GM19467 (cell line): ENCODE measurements around the gene B3GAT1.

ENCODE experiments used
- ATAC-seq: cut with Tn5 transposase; IDR thresholded peaks from one replicate; pipeline ENCODE4 v1.9.1; 2021; ENCODE audit warnings: mild to moderate bottlenecking, moderate library complexity; ENCODE audit not compliant: unreplicated experiment

The B3GAT1 gene

DNA sequence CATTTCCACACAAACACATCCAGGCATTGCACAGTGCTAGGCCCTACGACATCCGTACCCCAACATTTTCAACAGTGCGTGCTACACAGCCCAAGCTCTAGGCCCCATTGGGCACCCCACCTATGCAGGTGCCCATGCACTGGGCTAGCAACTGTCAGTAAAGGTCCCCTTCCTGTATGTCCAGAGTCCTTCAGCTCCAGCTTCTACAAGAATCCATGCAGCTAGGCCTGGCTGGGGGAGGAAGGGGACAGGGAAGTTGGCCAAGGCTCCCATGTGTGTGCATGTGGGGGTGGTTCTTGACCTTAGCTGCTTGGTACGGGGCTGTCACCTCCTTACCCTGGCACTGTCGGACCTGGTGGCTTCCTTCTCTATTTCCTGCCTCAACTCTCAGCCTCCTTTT, 1.3 kb downstream of the B3GAT1 start:
- ATAC-seq: no peak

DNA sequence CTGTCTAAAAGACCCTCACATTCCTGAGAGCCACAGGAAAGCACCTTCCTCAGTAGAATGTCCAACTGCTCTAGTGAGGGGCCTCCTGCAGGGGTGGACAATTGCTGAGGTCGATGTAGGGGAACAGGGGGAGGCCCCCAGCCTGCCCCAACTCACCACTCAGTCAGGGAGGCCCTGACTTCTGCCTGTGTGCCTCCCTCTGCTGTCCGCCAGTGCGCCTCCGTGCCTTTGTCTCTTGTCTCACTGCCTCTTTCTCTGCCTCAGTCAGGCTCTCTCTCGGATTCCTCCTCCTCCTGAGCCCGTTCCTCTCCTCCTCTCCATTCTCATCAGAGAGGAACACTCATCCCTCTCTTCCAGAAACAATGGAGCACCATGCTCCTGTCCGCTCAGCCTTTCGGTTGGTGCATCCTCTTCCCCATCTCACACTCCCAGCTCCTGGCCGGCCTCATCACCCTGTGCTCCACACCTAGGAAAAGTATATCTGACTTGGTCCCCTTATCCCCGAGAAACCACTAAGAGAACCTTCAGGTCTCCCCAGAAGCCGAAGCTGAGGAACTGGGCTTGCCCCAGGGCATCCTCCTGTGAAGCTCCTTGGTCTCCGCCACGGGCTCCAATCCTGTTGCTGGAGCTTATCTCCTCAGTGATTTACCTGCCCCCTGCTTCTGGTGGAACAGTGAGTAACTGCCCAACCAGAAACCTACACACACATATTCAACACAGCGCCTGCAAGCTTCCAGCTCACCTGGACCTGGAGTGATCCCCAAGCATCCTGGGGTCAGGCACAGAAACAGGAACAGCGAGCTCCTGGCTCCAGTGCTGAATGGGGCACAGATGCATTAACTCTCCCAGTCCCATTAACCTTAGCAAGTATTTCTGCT, 2.3 kb downstream of the B3GAT1 start:
- ATAC-seq: no peak

DNA sequence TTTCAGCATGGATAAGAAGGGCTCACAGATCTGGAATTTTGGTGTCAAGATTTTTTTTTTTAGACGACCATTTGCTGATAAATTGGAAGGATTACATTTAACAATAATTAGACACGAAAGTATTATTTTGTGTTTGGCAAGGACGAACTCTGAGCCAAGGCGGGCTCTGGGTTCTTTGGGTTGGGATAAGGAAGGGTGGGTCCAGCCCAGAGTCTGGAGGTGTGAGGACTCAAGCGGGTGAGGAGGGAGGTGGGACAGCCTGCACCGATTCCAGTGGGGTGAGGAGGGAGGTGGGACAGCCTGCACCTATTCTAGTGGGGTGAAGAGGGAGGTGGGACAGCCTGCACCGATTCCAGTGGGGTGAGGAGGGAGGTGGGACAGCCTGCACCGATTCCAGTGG, 4.1 kb downstream of the B3GAT1 start:
- no peak for ATAC-seq

DNA sequence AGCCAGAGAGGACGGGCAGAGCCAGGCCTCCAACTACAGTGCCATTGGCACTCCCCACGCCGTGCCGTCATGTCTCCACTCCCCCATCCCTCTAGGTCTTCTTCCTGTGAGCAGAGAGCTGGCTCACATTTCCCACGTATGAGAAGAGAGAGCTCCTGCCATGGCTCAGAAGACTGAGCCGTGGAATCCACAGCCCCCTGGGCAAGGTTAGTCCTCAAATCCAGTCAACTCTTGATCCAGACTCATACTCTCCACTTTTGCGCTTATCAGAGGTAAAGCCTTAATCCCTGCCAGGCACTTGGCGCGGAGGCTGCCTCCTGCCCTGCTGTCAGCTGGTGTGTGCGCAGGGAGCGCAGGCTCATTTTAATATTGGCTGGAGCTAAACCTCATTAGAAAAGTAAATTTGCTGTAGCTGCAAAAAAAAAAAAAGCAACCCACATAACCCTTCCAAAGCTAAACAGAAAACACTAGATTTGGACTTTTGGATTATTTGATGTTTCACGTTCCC, 4.7 kb downstream of the B3GAT1 start:
- no peak for ATAC-seq

DNA sequence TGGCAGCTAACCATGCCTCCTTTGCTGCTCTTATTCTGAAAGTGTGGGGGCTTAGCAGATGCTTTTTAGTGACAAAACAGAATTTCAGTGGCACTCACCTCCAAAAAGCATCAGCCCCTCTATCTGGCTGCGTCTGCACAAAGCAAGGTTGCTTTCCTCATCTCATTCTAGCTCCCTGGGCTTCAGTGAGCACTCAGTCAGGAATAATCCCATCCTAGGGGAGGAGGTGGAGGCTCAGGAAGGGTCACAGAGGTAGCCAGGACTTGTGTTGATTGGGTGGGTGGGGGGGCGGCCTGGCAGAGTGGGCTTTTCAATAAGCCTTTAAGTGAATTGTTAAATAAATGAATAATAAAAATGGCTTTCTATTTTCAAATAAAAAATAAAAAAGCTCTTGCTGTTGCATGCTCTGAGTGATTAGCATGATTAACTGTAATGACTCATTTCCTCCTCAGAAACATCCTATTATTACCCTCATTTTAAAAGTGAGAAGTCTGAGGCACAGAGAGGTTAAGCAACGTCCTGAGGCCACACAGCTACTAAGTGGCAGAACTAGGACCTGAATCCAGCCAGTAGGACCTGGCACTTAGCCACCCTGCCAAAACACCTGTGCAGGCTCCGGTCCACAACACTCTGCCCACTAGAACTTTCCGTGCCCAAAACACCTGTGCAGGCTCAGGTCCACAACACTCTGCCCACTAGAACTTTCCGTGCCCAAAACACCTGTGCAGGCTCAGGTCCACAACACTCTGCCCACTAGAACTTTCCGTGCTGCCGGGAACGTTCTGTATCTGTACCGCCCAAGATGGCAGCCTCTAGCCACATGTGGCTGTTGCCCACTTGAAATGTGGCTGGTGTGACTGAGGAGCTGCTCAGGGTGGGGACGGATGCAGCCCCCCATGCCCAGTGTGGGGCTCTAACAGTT, 5.5 kb downstream of the B3GAT1 start:
- ATAC-seq: no peak

DNA sequence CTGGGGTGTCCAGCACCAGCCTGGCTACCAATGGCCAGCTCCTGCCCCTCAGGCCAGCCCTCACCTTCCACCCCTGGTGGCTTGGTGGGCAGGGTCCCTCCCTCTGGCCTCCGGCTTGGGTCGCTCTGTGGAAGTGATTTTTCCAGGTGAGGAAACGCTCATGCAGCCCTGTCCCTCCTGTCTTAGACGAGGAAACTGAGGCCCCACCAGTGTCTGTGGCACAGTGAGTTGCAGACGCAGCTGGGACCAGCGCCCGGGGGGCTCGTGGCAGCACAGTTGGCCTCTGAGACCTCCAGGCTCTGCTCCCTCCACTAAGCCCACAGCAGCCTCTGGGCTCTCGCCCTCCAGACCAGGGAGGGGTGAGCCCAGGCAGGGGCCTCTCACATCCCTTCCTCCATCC, 6.2 kb downstream of the B3GAT1 start:
- ATAC-seq: no peak

DNA sequence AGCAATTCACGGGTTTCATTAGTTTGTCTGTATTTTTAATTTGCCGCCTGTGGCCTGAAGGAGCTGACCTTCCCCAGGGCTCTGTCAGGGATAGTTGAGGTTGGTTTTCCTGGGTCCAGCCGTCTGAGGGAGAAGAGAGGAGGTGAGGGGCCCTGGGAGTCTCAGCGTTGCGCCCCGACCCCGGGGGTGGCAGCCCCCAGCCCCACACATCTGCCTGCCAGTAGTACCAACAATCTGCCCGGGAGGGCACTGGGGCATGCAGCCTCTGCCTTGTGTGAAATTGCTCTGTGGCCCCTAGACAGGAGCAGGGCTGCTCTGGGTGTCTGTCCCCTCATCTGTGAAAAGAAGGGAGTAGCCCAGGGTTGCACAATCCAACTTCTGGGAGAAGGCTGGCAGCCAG, 6.6 kb downstream of the B3GAT1 start:
- no peak for ATAC-seq

DNA sequence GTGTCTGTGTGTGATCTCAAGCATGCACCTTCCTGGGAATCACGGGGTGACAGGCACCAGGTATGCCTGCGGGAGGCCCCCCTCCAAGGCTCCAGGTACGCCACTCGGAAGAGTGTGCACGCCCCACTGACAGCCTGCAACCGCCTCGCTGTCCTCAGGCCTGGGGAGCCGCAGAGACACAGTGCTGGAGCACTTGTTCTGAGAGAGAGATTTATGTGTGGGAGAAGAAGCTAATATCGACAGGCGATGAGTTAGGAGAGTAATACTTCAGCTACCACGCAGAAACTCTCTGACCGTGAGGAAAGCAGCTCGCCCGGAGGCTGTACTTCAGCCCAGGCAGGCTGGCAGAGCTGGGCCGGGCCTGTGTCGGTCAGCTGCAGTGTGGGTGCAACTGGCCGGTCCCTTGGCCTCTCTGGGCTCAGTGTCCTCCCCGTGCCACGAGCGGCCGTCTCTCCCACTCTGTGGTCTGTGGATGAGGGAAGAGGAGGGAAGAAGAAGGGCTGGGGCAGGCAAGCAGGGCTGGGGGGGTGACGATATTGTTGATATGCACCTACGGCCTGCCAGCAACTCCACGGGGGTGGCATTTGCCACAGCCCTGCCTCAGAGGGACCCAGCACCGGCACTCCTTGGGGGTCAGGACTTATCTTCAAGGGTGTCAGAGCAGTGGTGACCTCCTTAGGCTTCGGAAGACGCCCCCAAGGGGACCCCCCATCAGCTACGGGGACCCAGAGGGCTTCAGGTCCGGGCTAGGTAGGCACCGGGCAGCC, 7.3 kb downstream of the B3GAT1 start:
- no peak for ATAC-seq

DNA sequence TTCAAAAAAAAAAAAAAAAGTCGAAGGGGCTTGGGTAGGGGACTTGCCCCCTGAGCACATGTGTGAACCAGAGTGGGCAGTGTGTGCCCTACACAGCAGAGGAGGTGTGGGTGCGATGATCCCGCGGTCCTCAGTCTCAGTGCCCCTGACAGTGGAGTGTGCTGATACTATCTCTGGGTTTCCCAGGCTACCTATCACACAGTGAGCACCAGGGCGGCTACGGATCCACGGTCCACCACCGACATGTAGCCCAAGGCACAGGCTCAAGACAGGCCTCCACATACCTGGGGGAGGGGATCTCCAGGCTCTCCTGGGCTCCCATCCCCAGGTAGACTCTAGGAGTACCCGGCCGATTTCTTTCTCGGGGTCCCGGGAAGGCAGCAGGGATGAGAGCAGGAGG, 9.1 kb downstream of the B3GAT1 start:
- ATAC-seq: no peak

DNA sequence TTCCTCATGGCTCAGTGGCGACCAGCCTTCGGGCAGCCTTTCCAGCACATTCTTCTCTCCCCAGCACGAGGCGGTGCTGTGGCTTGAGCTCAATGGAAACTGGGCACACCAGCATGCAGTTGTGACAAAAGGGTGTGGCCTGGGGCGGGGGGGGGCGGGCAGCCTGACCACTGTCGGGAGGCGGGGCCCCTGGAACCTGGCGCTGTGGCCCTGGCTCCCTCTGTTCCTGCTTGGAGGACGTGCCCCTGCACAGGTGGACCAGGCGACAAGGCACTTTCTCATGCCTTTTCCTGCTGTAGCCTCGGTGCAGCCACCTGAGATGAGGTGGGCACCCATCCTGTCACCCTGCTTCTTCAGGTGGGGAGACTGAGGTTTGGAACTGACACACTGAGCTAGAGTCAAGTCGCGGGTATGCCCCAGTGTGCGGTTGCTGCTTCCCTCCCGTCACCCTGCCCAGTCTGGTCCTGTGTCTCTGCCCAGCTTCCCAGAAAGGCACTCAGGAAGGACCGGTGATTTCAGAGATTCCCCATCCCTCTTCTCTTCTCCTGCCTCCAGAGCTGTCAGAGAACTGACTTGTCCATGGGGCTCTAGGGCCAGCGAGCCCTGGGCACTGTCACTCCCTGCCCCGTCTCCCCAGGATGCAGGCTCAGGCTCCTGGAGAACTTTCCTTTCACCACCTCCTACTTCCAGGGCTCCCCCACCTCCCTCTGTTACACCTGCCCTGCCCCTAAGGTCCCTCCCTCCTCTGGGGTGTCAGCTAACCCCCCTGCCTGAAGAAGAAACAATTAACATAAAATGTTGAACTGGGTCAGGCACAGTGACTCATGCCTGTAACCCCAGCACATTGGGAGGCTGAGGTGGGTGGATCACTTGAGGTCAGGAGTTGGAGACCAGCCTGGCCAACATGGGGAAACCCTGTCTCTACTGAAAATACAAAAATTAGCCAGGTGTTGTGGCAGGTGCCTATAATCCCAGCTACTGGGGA, 9.9 kb downstream of the B3GAT1 start:
- no peak for ATAC-seq

DNA sequence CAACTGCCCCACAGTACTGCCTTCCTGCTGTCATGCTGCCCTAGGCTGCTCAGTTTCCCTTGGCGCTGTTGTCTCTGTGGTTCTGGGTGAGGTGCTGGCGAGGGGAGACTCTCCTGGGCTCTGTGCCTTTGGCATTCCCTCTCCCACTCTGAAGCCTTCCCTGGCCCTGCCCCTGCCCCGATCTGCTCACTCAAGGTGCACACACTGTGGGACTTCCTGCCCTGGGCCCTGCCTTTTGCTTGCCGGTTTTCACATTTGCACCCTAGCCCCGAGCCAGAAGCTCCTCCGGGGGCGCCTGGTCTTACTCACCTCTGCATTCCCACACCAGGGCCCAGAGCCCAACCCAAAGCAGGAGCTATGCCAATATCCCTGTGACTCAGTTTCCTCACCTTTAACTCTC, 12.0 kb downstream of the B3GAT1 start:
- no peak for ATAC-seq

DNA sequence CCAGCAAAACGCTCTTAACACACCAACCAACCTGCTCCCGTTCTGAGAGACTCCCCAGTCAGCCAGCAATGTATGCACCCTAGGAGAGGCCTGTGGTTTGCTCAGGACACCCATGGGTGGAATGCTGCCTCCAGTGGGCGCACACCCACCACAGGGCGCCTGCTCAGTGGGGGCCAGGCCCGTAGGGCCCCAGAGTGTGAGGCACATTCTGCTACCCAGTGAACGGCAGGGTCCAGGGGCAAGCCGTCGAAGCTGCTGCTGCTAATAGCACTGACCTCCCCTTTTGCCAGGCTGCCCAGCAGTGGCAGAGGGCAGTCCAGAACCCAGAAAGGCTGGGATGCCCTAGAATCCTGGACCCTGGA, 12.8 kb downstream of the B3GAT1 start:
- no peak for ATAC-seq

DNA sequence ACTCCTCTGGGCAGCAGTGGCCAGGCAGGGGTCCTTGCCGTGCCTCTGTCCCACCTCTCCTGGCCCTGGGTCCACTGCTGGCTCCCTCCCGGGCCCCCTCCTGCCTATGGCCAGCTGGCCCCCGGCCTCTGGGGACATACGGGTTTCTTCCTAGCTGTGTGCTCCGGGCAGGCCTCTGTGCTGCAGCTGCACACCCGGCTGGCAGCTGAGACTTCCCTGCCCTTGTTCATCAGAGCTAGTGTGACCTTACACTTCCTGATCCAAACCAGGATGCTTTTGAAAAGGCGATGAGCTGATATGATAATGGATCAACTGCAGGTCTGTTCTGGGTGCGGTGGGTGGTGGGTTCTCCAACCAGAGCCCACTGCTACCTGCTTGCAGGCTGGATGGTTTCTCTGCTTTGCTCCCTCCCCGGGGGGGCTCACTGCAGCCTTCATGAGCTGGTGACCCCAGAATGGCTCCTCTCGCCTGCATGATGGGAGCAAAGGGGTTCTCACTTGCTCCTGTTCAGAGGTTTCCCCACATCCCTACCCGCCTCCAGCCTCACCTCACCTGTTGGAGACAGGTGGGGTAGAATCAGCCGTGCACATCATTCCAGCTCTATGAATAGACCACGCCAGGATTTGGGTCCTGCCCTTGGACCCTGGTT, 13.3 kb downstream of the B3GAT1 start:
- ATAC-seq: no peak

DNA sequence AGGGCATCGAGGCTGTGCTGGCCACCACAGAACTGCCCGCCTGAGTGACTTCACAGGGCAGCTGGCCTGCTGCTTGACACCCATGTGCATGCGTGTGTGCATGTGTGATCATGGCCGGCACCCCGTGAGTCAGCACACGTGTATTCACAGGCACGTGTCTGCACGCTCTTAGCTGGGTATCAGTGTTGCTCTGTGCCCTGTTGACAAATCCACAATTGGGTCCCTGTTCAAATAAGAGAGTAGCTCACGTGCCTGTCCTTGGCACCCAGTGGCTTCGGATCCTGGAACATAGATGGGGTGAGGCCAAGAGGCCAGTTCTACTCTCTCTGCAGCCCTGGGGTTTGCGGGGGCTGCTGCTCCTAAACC, 14.0 kb downstream of the B3GAT1 start:
- ATAC-seq: no peak

DNA sequence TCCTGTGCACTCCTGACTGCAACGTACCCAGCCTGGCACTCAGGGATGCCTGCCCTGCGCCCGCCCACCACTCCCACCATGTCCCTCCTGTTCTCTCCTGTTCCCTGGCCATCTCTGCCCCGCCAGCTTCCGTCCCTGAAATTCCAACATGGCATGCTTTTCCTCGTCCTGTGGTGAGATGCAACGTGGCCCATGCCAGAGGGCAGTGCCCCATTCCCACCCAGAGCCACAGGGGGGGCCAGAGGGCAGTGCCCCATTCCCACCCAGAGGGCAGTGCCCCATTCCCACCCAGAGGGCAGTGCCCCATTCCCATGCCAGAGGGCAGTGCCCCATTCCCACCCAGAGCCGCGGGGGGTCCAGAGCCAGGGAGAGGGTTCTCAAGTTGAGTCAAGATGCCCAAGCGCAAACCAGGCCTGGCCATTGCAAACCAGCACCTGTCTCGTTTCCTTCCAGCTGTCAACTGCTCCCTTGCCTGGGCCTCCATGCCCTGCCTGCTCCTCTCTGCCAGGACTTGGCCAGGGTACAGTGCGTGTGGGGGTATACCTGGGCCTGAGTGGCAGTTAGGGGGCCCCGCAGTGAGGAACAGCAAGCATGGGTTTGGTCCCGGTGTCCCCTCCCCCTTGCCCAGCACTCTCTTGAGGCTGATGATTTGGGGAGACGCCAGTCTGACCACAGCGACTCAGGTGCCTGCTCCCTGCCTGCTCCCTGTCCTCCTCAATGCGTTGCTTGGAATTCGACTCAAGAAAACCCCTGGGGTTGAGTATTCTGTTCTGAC, 14.6 kb downstream of the B3GAT1 start:
- no peak for ATAC-seq

DNA sequence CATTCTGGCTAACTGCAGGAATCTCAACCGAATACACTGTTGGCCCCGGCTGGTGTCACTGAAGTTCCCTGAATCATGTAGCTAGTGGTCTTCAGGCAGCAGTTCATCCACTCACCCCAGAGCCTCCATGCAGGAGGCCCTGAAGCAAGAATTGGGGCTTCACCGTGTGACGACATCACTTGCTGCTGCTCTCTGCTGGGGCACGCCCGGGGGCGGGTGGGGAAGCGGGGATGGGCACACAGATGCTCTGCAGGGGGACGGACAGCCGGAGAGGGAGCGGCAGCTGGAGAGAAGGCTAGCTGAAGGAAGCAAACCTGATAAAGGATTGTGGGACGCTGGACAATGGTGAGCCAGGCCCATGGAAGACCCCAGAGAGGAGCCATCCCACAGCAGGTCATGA, 17.0 kb downstream of the B3GAT1 start:
- no peak for ATAC-seq

DNA sequence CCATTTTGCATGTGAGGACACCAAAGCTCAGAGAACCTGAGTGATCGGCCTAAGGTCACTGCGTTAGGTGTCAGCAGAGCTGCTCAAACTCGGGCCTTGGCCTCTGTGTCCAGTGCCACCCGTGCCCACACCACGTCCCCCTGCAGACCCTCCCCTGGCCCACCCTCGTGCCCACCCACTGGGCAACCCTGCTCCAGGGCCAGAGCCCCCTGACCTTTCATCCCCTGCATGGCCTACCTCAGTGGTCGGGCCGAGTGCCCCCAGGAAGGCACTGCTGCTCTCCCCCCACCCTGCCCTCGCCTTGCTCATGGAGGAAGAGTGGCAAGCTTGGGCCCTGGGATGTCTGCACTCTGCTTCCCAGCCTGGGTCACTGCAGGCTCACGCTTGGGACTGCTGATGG, 17.7 kb downstream of the B3GAT1 start:
- ATAC-seq: no peak

DNA sequence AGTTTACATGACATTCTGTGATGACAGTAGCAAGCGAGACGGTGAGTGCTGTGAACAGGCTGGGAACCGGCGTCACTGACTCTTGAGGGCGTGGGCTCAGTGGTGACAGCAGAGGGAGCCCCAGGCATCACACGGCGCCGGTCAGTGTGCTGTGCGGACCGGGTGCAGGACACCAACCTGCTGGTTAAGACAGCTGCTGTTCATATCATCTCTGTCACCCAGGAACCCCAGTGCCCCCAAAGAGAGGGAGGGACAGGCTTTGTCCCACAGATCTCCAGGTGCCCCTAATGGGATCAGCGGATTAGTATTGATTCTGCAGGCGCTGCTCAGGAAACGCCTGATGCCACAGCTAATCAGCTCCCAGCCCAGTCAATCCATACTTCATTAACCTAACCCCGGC, 18.4 kb downstream of the B3GAT1 start:
- no peak for ATAC-seq
